ENCODE data around the gene CCNL2. TPM values are rescaled to one million over a fixed set of nuclear protein-coding genes. Genes with fewer than 3 reads are reported as not detected.

CCNL2 gene
- total RNA-seq, 4 donors from 2014 or later, result 35.0 to 91.1 (median 43.7) TPM

- Histone ChIP-seq H3K36me3 (no peaks in the 10 kb centered on the region), H3K27ac (peak overlapping the region; percentile 76 to 81 (median 78)), H3K27me3 (peaks cover 6 to 19% (median 12%) of the 10 kb centered on the region in 3 donors), H3K9me3 (no peaks in the 10 kb centered on the region), H3K4me3 (no peak overlapping the region), H3K4me1 (peaks cover 32 to 64% of the 10 kb centered on the region in 2 donors)
- DNase-seq, result no peak
- intact Hi-C loops (cut with DNase I; ENCODE audit: low total_unique reads) (no loop called here), in situ Hi-C loops (cut with MboI; ENCODE audit: low sequenced_read_pairs in 4 of 4) (no loop called here)
- TF ChIP-seq POLR2A (IDR thresholded peaks at IDR 0.05), result no peak
- TF ChIP-seq CTCF (IDR thresholded peaks at IDR 0.05 in 4 of 5, conservative IDR thresholded peaks at IDR 0.05 in 1 of 5), result no peak
- no peak for ATAC-seq
These were observed 33.3 kb upstream of the CCNL2 start for GRCh38 chr1:1432274-1432950.

GRCh38 chr1:1431845-1432273 lies 32.7 kb upstream of the CCNL2 start:
- H3K4me1 ChIP-seq, result peaks cover 32 to 61% of the 10 kb centered on the region in 2 donors
- in situ Hi-C loops (cut with MboI; ENCODE audit: low sequenced_read_pairs in 4 of 4) (no loop called here), intact Hi-C loops (cut with DNase I; ENCODE audit: low total_unique reads) (no loop called here)
- no peak overlapping the region for H3K4me3 ChIP-seq
- DNase-seq, result peak in 1 of 2 donors; percentile 64
- no peaks in the 10 kb centered on the region for H3K36me3 ChIP-seq
- no peak for TF ChIP-seq CTCF (IDR thresholded peaks at IDR 0.05 in 4 of 5, conservative IDR thresholded peaks at IDR 0.05 in 1 of 5)
- TF ChIP-seq POLR2A (IDR thresholded peaks at IDR 0.05), result no peak
- no peaks in the 10 kb centered on the region for H3K9me3 ChIP-seq
- peaks cover 6 to 14% (median 9%) of the 10 kb centered on the region in 3 donors for H3K27me3 ChIP-seq
- ATAC-seq, result peak in 1 of 2 donors; percentile 25
- H3K27ac ChIP-seq, result peak overlapping the region; percentile 76 to 81 (median 78)

GRCh38 chr1:1430992-1431844 lies 32.1 kb upstream of the CCNL2 start:
- DNase-seq (no peak), ATAC-seq (no peak)
- peak overlapping the region; percentile 76 to 81 (median 78) for H3K27ac ChIP-seq
- TF ChIP-seq CTCF (IDR thresholded peaks at IDR 0.05 in 4 of 5, conservative IDR thresholded peaks at IDR 0.05 in 1 of 5) (no peak), POLR2A (IDR thresholded peaks at IDR 0.05) (no peak)
- peak overlapping the region in 2 of 4 donors; percentile 17 to 35 for H3K4me3 ChIP-seq
- intact Hi-C loops (cut with DNase I; ENCODE audit: low total_unique reads) (no loop called here), in situ Hi-C loops (cut with MboI; ENCODE audit: low sequenced_read_pairs in 4 of 4) (no loop called here)
- no peaks in the 10 kb centered on the region for H3K36me3 ChIP-seq
- H3K27me3 ChIP-seq, result peaks cover 5 to 9% (median 7%) of the 10 kb centered on the region in 3 donors
- peaks cover 32 to 54% of the 10 kb centered on the region in 2 donors for H3K4me1 ChIP-seq
- no peaks in the 10 kb centered on the region for H3K9me3 ChIP-seq

- peaks cover 2 to 9% (median 4%) of the 10 kb centered on the region in 3 donors for H3K27me3 ChIP-seq
- TF ChIP-seq CTCF (IDR thresholded peaks at IDR 0.05 in 4 of 5, conservative IDR thresholded peaks at IDR 0.05 in 1 of 5) (peak in 2 of 5 experiments; percentile 10 to 19), POLR2A (IDR thresholded peaks at IDR 0.05) (no peak)
- H3K36me3 ChIP-seq, result no peaks in the 10 kb centered on the region
- intact Hi-C loops (cut with DNase I; ENCODE audit: low total_unique reads) (no loop called here), in situ Hi-C loops (cut with MboI; ENCODE audit: low sequenced_read_pairs in 4 of 4) (no loop called here)
- peak overlapping the region; percentile 76 to 81 (median 78) for H3K27ac ChIP-seq
- H3K4me1 ChIP-seq, result peaks cover 32 to 51% of the 10 kb centered on the region in 2 donors
- peak; percentile 46 to 61 for ATAC-seq
- no peaks in the 10 kb centered on the region for H3K9me3 ChIP-seq
- peak overlapping the region; percentile 17 to 45 (median 30) for H3K4me3 ChIP-seq
- peak in 1 of 2 donors; percentile 65 for DNase-seq
These were observed 31.2 kb upstream of the CCNL2 start for GRCh38 chr1:1430114-1430982.
